ENCODE measurements around the gene DCTN5.

DCTN5 gene

DNA sequence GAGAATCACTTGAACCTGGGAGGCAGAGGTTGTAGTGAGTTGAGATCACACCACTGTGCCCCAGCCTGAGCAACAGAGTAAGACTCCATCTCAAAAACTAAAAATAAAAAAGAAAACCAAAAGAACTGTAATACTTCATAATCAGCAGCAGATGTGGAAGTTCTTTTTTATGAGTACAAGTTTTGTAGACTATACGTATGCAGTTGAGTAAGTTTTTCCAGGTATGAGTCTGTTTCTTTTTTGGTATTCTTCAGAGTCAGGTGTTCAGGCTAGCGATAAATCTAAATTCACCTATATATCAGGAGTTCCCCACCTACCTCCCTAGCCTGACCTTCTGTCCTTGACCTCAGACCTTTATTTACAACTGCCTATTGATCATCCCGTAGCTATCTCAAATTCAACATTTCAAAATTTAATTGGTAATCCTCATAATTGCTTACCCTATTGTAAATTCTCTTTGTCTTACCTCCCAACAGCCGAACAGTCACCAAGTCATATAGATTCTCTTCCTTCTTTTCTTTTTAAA is 10.7 kb downstream of the DCTN5 start:
- in situ Hi-C loops (cut with HindIII; ENCODE audit: low sequenced_read_pairs) = no loop called here

DNA sequence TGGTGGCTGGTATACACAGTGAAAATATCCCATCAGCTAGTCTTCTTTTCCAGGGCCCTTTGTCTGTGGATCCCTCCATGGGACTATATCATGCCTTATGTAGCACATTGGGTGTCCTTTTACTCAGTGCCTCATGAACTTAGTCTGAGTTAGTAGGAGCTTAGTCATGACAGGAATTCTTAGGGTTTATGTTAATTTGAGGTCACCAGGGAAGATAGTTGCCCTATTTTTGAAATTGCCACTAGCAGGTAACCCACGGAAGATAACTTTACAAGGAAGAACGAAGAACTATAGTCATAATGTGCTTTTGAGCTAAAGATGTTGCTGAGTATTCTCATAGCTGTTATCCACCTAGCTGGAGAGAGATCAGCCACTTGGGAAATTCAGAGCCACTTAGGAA is 22.7 kb downstream of the DCTN5 start:
- in situ Hi-C loops (cut with HindIII; ENCODE audit: low sequenced_read_pairs) = no loop called here

DNA sequence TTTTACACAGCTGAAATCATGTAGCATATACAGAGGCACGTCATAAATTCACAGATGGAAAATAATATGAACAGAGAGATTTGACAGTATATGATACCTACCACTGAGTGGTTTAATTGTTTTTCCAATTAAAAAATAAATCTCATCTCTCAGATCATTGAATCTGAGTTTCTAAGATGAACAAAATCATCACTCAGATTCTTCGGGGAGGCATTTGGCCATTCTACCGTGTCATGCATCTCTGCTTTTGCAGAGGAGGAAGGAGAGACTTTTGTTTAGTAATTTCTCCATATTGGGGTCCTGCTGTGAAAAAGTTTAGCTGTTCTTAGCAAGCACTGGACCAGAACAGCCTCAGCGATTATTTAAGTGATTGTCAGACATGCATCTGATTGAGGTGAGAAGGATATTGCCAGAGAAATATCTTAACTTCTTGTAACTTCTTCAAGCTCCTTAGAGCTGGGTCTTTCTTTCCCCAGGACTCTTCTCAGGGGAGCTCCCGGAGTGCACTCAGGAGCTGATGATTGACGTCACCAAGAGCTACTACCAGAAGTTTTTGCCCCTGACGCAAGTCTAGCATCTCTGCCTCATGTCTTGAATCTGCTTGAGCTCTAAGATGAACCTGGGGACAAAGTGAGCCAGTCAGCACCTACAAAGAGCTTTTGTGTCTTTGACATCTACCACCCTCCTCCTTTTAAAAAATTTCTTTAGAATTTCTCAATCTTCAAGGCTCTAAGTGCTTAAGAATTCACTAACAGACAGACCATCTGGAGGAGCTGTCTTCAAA is 25.5 kb downstream of the DCTN5 start:
- in situ Hi-C loops (cut with HindIII; ENCODE audit: low sequenced_read_pairs) = no loop called here

DNA sequence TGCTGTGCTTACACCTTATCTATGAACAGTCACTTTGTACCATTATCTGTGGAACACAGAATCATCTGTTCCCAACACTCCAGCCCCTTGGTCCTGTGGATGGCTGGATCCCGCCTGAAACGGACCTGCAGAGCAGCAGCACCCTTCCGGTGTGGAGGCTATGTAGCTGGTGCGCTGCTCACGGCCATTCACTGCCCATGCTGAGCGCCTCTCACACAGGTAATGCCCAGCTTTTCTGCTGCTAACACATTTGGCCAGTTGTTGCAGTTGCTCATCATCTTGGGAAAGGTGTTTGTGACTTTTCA is 26.0 kb downstream of the DCTN5 start:
- in situ Hi-C loops (cut with HindIII; ENCODE audit: low sequenced_read_pairs) = no loop called here

GRCh38 chr16:23668225-23668624 is 27.0 kb downstream of the DCTN5 start:
- in situ Hi-C loops (cut with HindIII; ENCODE audit: low sequenced_read_pairs) = no loop called here

DNA sequence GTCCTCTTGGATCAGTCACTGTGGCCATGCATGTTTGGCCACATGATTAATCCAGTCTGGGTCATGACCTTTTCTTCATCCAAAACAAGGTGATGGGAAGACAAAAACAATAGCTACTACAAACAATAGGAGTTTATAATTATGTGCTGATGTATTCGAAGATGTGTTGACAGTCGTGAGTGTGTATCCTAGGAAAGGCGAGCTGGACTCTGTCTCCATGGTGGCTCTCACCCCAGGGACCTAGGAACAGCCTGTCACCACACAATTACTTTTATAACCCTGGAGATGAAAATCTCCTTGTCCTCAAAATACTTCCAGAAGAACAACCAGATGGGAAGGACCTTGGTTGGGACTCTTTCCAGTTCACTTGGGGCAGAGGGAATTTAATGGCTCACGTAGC is 27.6 kb downstream of the DCTN5 start:
- in situ Hi-C loops (cut with HindIII; ENCODE audit: low sequenced_read_pairs) = no loop called here

DNA sequence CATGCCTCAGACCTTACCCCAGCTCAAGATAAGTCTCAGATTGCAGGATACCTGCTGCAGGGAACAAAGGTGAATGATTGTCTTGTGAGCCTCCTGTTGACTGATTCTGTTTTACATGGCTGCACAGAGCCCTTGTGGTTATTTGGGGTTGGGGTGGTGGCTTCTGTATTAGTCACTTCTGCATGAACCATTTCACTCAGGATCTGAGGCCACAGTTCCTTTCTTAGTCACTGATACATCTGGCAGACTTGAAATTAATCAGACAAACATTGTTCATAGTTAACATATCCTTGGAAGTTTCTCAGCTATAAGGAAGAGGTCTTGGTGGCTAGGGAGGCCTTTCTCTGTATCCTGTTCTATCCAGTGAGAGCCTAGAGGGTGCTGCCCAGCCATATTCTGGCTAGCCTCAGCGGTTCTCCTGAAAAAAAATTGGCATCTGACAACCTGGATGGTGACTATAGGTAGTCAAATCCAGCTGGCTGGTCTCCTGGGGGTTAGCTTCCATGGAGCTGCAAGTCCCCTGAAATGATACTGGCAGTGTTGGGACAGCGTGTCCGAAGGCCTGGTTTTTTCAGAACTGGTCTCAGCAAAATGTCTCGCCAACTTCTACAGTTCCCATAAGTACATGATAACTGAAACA is 29.0 kb downstream of the DCTN5 start:
- in situ Hi-C loops (cut with HindIII; ENCODE audit: low sequenced_read_pairs) = loop anchor here (10.0 kb wide), 1 partner anchor 55 kb away; no protein-coding TSS in a partner anchor

DNA sequence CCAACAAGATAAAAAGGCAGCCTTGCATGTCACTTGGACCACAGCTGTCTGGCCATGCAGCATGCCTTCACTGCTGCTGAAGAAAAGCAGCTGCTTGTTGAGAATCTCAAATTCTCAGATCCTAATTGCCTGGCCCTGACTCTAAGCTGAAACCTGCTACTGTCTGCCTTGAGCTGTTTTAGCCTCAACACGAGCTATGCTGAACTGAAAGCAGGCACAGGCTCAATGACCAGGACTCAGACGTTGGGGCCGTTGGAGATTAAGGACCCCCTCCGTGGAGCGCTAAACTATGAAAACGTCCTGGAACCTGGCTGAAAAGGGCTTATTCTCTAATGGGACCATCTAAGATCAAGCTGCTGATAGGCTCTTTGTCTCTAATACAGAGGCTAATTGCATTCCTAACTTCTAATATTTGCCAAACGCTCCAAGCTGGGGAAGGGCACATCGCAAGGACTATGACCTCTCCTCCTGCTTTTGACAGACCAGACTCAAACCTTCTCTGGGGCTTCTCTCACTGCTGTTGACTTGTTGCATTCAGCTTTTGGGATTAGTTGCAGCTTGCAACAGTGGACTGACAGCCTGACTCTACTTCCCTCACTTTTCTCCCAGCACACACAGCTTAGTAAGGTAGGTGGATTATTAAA is 32.8 kb downstream of the DCTN5 start:
- in situ Hi-C loops (cut with HindIII; ENCODE audit: low sequenced_read_pairs) = loop anchor here (10.0 kb wide), 1 partner anchor 59 kb away; no protein-coding TSS in a partner anchor

DNA sequence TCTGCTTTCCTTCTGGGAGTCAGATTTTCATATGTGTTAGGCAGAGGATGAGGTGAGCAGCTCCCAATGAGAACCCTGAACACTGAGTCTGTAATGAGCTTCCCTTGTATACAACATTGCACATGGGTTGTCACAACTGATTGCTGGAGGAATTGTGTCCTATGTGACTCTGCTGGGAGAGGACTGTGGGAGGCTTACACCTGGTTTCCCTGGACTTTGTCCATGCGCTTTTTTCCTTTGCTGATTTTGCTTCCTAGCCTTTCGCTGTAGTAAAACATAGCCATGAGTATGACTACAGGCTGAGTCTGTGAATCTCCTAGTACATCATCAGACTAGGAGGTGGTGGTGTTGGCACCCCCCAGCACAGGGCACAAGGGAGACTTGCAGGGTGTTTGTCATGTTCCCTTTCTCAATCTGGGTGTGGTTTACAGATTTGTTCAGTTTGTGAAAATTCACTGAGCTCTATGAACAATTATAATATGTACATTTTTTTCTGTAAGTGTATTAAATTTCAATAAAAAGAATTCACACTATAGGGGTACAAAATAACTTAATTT is 35.7 kb downstream of the DCTN5 start:
- in situ Hi-C loops (cut with HindIII; ENCODE audit: low sequenced_read_pairs) = loop anchor here (10.0 kb wide), 1 partner anchor 62 kb away; no protein-coding TSS in a partner anchor

- in situ Hi-C loops (cut with HindIII; ENCODE audit: low sequenced_read_pairs) = loop anchor here (10.0 kb wide), 1 partner anchor 64 kb away; no protein-coding TSS in a partner anchor
These were observed 37.4 kb downstream of the DCTN5 start, which contains the start of gene PLK1 for GRCh38 chr16:23678430-23679273. PLK1 (plus strand) TSS chr16:23678889; CDS start chr16:23678933, 44 bp downstream.

GRCh38 chr16:23679274-23679985 is 38.2 kb downstream of the DCTN5 start:
- in situ Hi-C loops (cut with HindIII; ENCODE audit: low sequenced_read_pairs) = loop anchor here (10.0 kb wide), 1 partner anchor 65 kb away; no protein-coding TSS in a partner anchor

DNA sequence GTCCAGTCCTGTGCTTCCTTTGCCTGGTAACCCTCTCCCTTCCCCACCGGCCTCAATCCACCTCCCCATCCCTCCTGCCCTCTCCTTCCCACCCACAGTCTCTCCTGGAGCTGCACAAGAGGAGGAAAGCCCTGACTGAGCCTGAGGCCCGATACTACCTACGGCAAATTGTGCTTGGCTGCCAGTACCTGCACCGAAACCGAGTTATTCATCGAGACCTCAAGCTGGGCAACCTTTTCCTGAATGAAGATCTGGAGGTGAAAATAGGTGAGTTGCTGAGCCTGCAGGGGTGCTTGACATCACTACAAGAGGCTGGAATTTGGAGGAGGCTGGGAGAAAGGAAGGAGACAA is 38.7 kb downstream of the DCTN5 start:
- in situ Hi-C loops (cut with HindIII; ENCODE audit: low sequenced_read_pairs) = loop anchor here (10.0 kb wide), 1 partner anchor 65 kb away; no protein-coding TSS in a partner anchor

- in situ Hi-C loops (cut with HindIII; ENCODE audit: low sequenced_read_pairs) = no loop called here
These were observed 40.9 kb downstream of the DCTN5 start for GRCh38 chr16:23682181-23682580.

DNA sequence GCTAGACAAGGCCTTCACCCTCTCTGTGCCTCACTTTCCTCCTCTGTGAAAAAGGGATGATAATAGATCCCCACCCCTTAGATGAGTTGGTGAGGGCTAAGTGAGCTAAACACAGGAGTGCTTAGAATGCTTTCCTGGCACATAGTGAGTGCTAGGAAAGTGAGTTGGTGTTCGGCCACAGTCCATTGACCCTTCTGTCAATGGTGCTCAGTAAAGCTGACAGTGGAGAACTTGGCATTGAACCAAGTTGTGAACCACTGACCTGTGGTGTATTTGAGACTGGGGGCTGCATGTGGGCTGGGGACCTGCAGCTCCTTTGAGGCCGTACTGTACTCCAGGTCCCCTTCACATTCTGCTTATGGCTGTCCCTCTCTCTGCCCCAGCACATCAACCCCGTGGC is 42.2 kb downstream of the DCTN5 start:
- in situ Hi-C loops (cut with HindIII; ENCODE audit: low sequenced_read_pairs) = no loop called here

DNA sequence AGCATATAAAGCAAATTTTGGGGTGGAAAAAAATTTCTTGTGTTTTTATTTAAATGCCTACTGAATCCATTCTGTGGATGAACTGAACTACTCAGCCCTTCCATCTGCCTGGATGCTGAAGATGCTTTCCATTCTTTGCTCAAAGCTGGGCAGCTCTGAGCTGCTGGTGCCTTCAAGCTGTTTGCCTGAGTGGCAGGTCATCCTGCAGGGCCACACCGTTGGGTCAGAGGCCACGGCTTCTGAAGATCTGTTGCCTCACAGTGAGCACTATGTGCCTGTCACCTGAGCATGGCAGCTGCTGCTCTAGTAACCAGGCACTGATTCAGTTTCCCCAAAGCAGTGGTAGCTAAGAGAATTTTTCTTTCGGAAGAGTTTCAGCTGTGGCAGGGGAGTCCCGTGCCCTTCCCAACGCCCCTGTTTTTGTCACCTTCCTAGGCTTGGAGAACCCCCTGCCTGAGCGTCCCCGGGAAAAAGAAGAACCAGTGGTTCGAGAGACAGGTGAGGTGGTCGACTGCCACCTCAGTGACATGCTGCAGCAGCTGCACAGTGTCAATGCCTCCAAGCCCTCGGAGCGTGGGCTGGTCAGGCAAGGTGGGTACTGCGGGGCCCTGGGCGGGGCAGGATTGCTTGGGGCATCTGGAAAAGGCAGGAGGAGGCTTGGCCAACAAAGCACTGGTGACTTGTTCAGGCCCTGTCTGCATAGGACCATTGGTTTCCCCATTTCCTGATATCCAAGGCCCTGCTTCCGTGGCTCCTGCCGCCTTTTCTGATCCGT is 46.0 kb downstream of the DCTN5 start:
- in situ Hi-C loops (cut with HindIII; ENCODE audit: low sequenced_read_pairs) = no loop called here

- in situ Hi-C loops (cut with HindIII; ENCODE audit: low sequenced_read_pairs) = no loop called here
These were observed 48.3 kb downstream of the DCTN5 start for GRCh38 chr16:23689442-23690187.

DNA sequence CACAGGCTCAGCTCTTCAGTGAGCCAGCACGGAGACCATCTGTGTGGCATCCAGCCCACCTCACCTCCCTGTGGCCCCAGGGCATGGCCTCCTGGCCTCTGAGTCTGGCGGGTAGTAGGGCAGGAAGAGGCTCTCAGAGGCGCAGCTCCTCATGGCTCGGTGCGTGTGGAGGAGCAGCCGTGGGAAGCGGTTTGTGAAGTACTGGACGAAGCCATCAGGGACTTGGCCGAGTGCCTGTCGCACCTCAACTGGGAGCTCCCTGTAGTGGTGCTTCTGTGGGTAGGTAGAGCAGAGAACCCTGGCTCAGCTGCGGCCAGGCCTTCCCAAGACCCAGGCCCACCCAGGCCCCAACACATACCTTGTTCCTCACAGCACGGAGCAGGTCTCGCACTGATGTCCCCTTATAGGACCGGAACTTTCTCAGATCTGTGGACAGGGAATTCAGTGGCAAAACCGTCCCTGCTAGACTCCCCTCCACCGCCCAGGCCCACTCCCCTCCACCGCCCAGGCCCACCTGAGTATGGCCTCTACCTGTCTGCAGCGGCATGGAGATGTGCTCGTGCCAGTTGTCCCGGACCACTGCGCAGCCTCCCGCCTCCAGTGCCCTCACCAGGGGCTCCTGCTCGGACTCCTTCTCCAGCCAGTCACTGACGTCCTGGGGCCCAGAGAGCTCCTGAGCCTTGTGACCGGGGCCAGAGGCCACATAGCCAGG is 49.7 kb downstream of the DCTN5 start:
- in situ Hi-C loops (cut with HindIII; ENCODE audit: low sequenced_read_pairs) = no loop called here
